Activated CD4-positive, alpha-beta T cell treated with anti-CD3 and anti-CD28 coated beads, Interleukin-2, amount 10 ng/mL, durations not matched to agents 24 days and 14 days (primary cell): ENCODE data around the gene AHCY. TPM values are rescaled to one million over a fixed set of nuclear protein-coding genes. Genes with fewer than 3 reads are reported as not detected.
"Not testable (repeated sequence)": the region's sequence is repeated elsewhere in the genome, so short reads cannot be mapped to it uniquely, and the experiment has no call there.

Experiments used
- DNase-seq: peaks from one replicate; pipeline ENCODE4 v3.0.0; 2022
- H3K27ac Mint-ChIP-seq: one replicate; pipeline ENCODE4 v1.8.0; 2022; ENCODE audit warnings: mild to moderate bottlenecking, mixed read lengths
- H3K27me3 Mint-ChIP-seq: one replicate; pipeline ENCODE4 v1.8.0; 2022; ENCODE audit warnings: mixed read lengths
- H3K36me3 Mint-ChIP-seq: one replicate; pipeline ENCODE4 v1.8.0; 2022; ENCODE audit warnings: low read depth, mild to moderate bottlenecking, mixed read lengths
- H3K4me1 Mint-ChIP-seq: one replicate; pipeline ENCODE4 v1.8.0; 2021; ENCODE audit warnings: mixed read lengths
- H3K4me3 Mint-ChIP-seq: one replicate; pipeline ENCODE4 v1.8.0; 2022; ENCODE audit warnings: mild to moderate bottlenecking, moderate library complexity, mixed read lengths
- H3K9me3 Mint-ChIP-seq: one replicate; pipeline ENCODE4 v1.8.0; 2021; ENCODE audit warnings: mixed read lengths
- intact Hi-C: fragments of 100-400 bp; cut with micrococcal nuclease; formaldehyde crosslinking; loops from one replicate; pipeline ENCODE4 v1.15.1; 2023
- total RNA-seq: library from RNA; stranded (reverse); gene quantifications from 2 replicates; pipeline ENCODE4 v1.2.3, GENCODE V29; 2022

Gene AHCY
- total RNA-seq: 153 and 154 TPM in 2 replicates

DNA sequence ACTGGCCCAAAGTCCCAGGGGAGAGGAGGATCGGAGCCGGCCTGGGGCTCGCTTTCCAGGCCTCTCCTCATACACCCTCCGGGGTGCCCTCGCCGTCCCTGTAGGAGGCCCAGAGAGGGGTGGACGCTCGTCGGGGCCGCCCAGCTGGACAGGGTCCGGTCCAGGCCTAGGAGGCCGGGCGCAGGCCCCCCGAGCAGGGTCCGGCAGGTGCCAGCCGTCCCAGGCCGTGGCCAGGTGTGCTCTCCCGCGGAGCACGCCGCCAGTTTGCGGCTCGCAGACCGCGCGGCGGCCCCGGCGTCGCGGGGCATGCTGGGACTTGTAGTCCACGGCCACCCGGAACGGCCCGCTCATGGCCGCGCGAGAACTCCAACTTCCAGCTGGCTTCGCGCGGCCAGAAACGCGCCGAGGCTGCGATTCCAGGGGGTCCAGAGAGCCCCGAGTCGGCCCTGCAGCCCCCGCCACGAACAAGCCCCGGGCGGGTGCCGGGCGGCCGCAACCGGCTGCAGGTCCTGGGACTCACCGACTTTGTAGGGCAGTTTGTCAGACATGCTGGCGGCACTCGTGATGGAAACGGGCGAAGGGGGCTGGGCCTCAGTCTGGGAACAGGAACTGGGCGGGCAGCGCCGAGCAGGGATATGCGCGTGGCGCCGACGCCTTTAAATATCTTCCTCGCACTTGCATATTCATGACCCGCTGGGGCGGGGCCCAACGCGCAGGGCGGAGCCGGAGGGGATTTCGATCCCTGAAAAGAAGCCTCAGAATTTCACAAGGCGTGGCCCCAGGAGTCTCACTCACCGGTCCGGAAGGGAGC is at the start of gene AHCY:
AHCY (minus strand) TSS at position 633 of the 811 bp plus-strand sequence; CDS start at position 548, 85 bp downstream.
- Mint-ChIP-seq H3K27ac (peak within 1 kb of the TSS; percentile 94), H3K4me3 (peak within 1 kb of the TSS; percentile 91), H3K36me3 (peaks cover 7% of the 10 kb centered on the region), H3K27me3 (peaks cover 2% of the 10 kb centered on the region), H3K9me3 (no peaks in the 10 kb centered on the region), H3K4me1 (peaks cover 18% of the 10 kb centered on the region)
- intact Hi-C loops: loop anchor here (1.0 to 2.0 kb wide), 5 partner anchors 60 to 521 kb away; partner anchors contain the start of genes DYNLRB1, ITCH and PIGU
- peak; percentile 98 for DNase-seq

GRCh38 chr20:34350095-34350494 is 46.9 kb upstream of the AHCY start:
- H3K9me3 Mint-ChIP-seq: no peaks in the 10 kb centered on the region

GRCh38 chr20:34347571-34347970 is 44.4 kb upstream of the AHCY start:
- Mint-ChIP-seq H3K9me3 (no peaks in the 10 kb centered on the region), H3K4me1 (peaks cover 5% of the 10 kb centered on the region), H3K36me3 (no peaks in the 10 kb centered on the region), H3K4me3 (no peak overlapping the region), H3K27me3 (no peaks in the 10 kb centered on the region), H3K27ac (no peak overlapping the region)
- intact Hi-C loops: no loop called here
- DNase-seq: no peak

More at GRCh38 chr20:34350095-34350494, 46.9 kb upstream of the AHCY start:
- Mint-ChIP-seq H3K27me3 (peaks cover 2% of the 10 kb centered on the region), H3K4me3 (no peak overlapping the region), H3K4me1 (peaks cover 5% of the 10 kb centered on the region), H3K27ac (no peak overlapping the region), H3K36me3 (no peaks in the 10 kb centered on the region)
- intact Hi-C loops: no loop called here
- no peak for DNase-seq

DNA sequence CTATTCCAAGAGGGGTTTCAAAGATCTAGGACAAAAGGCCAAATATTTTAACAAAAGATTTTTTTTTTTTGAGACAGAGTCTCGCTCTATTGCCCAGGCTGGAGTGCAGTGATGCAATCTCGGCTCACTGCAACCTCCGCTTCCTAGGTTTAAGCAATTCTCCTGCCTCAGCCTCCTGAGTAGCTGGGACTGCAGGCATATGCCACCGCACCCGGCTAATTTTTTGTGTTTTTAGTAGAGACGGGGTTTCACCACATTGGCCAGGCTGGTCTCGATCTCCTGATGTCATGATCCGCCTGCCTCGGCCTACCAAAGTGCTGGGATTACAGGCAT is 43.3 kb upstream of the AHCY start:
- H3K27ac Mint-ChIP-seq, H3K27me3 Mint-ChIP-seq, intact Hi-C loops, H3K4me3 Mint-ChIP-seq, H3K9me3 Mint-ChIP-seq, DNase-seq, H3K36me3 Mint-ChIP-seq, H3K4me1 Mint-ChIP-seq: not testable (repeated sequence)

DNA sequence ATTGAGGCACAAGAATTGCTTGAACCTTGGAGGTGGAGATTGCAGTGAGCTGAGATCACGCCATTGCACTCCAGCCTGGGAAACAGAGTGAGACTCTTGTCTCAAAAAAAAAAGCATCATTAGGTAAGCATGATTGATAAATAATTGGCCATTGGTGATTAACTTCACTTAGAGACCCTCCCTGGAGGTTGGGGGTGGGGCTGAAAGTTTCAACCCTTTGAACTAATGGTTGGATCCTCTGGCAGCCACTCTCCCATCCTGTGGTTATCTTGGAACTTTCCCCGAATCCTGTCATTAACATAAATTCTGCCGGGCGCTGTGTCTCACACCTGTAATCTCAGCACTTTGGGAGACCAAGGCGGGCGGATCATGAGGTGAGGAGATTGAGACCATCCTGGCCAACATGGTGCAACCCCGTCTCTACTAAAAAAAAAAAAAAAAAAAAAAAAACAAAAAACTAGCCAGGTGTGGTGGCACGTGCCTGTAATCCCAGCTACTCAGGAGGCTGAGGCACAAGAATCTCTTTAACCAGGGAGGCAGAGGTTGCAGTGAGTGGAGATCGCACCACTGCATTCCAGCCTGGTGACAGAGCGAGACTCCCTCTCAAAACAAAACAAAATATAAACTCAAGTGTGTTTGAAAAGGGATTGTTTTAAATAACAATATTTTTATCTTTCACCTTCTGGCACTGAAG is 42.8 kb upstream of the AHCY start:
- H3K9me3 Mint-ChIP-seq, H3K27me3 Mint-ChIP-seq, DNase-seq, H3K36me3 Mint-ChIP-seq, intact Hi-C loops, H3K4me3 Mint-ChIP-seq, H3K27ac Mint-ChIP-seq, H3K4me1 Mint-ChIP-seq: not testable (repeated sequence)

- DNase-seq: no peak
- Mint-ChIP-seq H3K36me3 (no peaks in the 10 kb centered on the region), H3K4me3 (no peak overlapping the region), H3K4me1 (peaks cover 5% of the 10 kb centered on the region), H3K27ac (no peak overlapping the region), H3K27me3 (no peaks in the 10 kb centered on the region), H3K9me3 (no peaks in the 10 kb centered on the region)
- intact Hi-C loops: no loop called here
Measured at GRCh38 chr20:34345402-34345736, 42.2 kb upstream of the AHCY start.

- no peak for DNase-seq
- no peak overlapping the region for H3K4me3 Mint-ChIP-seq
- intact Hi-C loops: no loop called here
- no peaks in the 10 kb centered on the region for H3K36me3 Mint-ChIP-seq
- H3K9me3 Mint-ChIP-seq: no peaks in the 10 kb centered on the region
- H3K27me3 Mint-ChIP-seq: no peaks in the 10 kb centered on the region
- no peaks in the 10 kb centered on the region for H3K4me1 Mint-ChIP-seq
- no peak overlapping the region for H3K27ac Mint-ChIP-seq
Measured at GRCh38 chr20:34344238-34344637, 41.1 kb upstream of the AHCY start.

DNA sequence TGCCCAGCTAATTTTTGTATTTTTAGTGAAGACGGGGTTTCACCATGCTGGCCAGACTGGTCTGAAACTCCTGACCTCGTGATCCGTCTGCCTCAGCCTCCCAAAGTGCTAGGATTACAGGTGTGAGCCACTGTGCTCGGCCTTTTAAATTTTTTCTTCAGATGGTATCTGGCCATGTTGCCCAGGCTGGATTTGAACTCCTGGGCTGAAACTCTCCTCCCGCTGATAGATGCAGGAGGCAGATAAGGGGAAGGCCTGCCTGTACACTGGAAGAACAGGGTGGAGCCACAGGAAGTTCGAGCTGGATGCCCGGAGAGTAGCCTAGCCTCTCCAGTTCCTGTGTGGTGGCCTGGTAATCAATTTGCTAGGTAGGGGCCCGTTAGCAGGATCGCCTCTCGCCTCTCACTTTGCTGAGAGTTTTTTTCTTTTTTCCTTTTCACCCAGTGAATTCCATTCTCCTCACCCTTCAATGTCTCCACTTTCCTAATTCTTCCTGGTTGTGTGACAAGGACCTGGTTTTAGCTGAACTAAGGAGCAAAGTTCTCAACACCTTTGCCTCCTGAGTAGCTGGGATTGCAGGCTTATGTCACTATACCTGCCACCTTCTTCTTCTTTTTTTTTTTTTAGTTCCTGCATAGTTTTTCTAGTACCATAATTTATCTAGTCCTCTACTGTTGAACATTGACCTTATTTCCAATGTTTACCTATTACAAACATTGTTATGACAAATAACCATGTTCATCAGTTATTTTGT is 40.5 kb upstream of the AHCY start:
- intact Hi-C loops: no loop called here
- Mint-ChIP-seq H3K4me1 (no peaks in the 10 kb centered on the region), H3K36me3 (no peaks in the 10 kb centered on the region), H3K9me3 (no peaks in the 10 kb centered on the region), H3K27ac (no peak overlapping the region), H3K4me3 (no peak overlapping the region), H3K27me3 (no peaks in the 10 kb centered on the region)
- DNase-seq: no peak

GRCh38 chr20:34341199-34341598 is 38.0 kb upstream of the AHCY start:
- H3K27ac Mint-ChIP-seq, H3K4me1 Mint-ChIP-seq, intact Hi-C loops, DNase-seq, H3K27me3 Mint-ChIP-seq, H3K36me3 Mint-ChIP-seq, H3K4me3 Mint-ChIP-seq, H3K9me3 Mint-ChIP-seq: not testable (repeated sequence)

- H3K4me3 Mint-ChIP-seq, H3K27me3 Mint-ChIP-seq, H3K27ac Mint-ChIP-seq, intact Hi-C loops, DNase-seq, H3K9me3 Mint-ChIP-seq, H3K4me1 Mint-ChIP-seq, H3K36me3 Mint-ChIP-seq: not testable (repeated sequence)
Measured at GRCh38 chr20:34340726-34341125, 37.6 kb upstream of the AHCY start.

DNA sequence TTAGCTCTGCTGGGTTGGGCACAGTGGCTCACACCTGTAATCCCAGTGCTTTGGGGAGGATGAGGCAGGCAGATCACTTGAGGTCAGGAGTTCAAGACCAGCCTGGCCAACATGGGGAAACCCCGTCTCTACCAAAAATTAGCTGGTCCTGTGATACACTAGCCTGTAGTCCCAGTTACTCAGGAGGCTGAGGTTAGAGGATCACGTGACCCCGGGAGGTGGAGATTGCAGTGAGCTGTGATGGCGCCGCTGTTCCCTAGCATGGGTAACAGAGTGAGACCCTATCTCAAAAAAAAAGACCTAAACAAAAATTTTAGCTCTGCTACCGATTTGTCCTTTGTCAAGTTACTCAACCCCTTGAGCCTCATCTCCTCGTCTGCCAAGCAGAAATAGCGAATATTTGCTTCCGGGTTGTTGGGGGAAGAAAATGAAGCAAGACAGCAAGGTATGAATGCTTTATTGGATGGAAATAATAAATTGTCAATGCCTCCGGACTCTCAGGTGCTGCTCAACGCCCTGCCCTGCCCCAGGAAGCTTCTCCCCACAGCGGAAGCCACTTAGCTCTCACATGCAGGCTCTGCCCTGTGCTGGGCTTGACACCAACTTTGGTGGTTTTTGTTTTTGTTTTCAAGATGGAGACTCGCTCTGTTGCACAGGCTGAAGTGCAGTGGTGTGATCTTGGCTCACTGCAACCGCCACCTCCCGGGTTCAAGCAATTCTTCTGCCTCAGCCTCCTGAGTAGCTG is 35.0 kb upstream of the AHCY start:
- Mint-ChIP-seq H3K4me1 (peaks cover 2% of the 10 kb centered on the region), H3K4me3 (no peak overlapping the region), H3K9me3 (no peaks in the 10 kb centered on the region), H3K27me3 (no peaks in the 10 kb centered on the region), H3K27ac (no peak overlapping the region), H3K36me3 (no peaks in the 10 kb centered on the region)
- intact Hi-C loops: no loop called here
- no peak for DNase-seq

DNA sequence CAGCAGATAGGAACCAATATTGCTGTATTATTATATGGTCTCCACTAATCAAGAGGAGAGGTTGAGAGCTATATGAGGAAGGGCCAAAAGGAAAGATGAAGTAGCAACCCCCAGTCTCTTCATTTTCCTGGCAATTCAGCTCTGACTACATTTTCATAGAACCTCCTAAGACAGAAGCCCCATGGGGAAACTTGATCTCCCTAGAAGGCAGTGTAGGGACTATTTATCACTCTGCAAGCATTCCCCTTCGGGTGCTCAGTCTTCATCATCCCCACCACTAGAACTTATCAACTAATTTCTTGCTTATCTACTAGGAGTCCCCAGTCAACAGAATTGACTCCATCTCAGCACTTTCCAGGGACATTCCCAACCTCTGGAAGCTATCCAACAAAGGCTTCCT is 34.4 kb upstream of the AHCY start:
- Mint-ChIP-seq H3K4me1 (peaks cover 2% of the 10 kb centered on the region), H3K27ac (no peak overlapping the region), H3K36me3 (no peaks in the 10 kb centered on the region), H3K4me3 (no peak overlapping the region), H3K9me3 (no peaks in the 10 kb centered on the region), H3K27me3 (no peaks in the 10 kb centered on the region)
- intact Hi-C loops: no loop called here
- no peak for DNase-seq

GRCh38 chr20:34334654-34335407 is 31.7 kb upstream of the AHCY start:
- intact Hi-C loops: no loop called here
- Mint-ChIP-seq H3K4me1 (peaks cover 2% of the 10 kb centered on the region), H3K27me3 (peaks cover 2% of the 10 kb centered on the region), H3K27ac (no peak overlapping the region), H3K4me3 (no peak overlapping the region), H3K9me3 (no peaks in the 10 kb centered on the region), H3K36me3 (no peaks in the 10 kb centered on the region)
- DNase-seq: no peak
